Measurements from ENCODE around the gene SGK2.
"Not testable (repeated sequence)": the region's sequence is repeated elsewhere in the genome, so short reads cannot be mapped to it uniquely, and the experiment has no call there.

The SGK2 gene

DNA sequence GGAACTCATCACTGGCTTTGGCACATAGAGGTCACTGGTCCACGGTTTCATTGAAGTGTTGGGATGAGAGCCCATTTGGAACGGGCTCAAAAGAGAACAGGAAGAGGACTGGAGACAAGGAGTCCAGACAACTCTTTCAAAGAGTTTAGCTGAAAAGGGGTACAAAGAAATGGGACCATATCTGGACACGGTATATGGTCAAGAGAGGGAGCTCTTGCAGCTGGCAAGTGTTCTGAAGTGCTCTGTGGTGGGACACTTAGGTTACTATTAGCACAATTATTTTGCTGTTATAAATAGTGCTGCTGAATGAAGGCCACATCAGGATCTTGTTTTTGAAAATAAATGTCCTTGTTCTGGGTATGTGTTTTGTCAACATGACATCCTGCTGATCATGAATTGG is 4.6 kb downstream of the SGK2 start:
- no peak for DNase-seq (ENCODE audit: low read depth in 1 of 2, low spot score in 1 of 2)

- no peak for DNase-seq (ENCODE audit: low read depth in 1 of 2, low spot score in 1 of 2)
Measured at GRCh38 chr20:43563991-43564390, 5.2 kb downstream of the SGK2 start.

- DNase-seq (ENCODE audit: low read depth in 1 of 2, low spot score in 1 of 2) = no peak
Measured at GRCh38 chr20:43564455-43564854, 5.6 kb downstream of the SGK2 start.

DNA sequence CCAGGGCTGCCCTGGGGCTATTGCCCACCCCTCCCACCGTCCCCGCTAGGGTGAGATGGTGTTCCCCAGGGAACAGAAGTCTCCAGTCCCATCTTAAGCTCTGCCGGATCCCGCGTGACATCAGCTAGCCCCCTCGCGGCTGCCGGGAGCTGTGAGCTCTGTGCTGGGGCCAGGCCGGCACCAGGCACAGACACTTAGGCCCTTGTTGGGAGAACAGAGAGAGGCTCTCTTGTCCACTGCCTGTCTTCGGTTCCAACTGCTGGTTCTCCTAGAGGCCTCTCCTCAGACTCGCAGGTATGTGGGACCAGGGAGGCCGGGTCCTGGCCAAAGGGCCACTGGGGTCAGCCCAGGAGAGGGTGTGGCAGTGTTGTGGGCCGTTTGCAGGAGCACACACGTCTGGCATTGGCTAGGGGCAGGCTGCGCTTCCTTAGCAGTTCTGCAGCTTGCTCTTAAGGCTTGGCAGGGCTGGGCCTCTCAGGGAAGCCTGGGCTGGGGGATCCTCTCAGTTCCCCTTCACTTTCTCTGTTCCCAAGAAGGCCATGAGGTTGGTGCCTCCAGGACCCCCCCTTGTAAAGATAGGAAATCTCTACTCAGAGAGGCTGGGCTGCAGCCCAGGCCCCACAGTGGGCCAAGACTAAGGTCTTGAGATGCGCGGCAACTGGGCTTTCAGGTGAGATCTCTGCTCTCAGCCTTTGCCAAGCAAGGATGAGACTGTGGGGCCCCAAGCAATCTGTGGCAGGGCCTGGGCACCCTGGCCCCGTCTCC is 6.3 kb downstream of the SGK2 start:
- no peak for DNase-seq (ENCODE audit: low read depth in 1 of 2, low spot score in 1 of 2)

DNA sequence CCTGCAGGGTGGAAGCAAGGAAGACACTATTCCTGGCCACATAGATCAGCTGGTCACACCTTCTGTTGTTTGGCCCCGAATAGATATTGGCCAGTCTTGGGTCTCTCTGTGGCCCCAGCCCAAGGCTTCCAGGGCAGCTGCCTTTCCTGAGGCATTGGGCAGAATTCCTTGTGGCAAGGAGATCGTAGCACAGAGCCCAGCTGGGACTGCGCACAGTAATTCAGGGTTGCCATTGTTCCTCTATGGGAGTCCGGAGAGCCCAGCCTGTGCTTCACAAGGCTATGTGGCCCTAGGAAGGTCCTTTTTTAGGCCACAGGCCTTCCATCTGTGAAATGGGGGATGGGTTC is 6.9 kb downstream of the SGK2 start:
- DNase-seq (ENCODE audit: low read depth in 1 of 2, low spot score in 1 of 2) = no peak

DNA sequence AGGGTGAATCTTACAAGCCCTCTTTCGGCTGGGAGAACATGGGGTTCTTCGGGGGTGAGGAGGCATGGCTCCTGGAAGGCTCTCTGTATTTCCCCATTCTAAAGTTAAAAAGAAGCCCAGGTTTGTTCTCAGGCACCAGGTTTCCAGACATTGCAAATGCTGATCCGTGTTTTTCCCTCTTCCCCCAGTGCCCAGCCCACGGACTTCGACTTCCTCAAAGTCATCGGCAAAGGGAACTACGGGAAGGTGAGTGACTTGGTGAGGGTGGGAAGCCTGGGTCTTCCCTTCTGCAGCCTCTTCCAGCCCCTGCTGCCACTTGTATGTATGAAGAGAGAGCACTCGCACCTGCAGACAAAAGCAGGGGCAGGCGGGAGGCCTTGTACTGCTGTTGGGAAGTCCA is 8.7 kb downstream of the SGK2 start:
- no peak for DNase-seq (ENCODE audit: low read depth in 1 of 2, low spot score in 1 of 2)

DNA sequence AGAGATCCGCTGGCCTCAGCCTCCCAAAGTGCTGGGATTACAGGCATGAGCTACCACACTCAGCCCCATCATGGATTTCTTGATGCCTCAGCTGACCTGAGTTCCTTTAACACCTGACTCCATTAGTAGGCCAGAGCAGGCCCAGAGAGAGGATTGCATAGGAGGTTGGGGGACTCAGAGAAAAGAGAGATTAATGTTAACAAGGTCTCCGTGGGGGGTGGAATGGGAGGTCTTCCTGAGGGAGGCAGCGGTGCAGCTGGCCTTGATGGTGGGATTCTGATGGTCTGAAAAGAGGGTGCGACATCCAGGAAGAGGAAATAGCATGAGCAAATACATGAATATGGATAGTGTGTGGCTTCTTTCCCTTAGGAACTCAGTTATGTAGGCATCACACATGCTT is 9.9 kb downstream of the SGK2 start:
- DNase-seq (ENCODE audit: low read depth in 1 of 2, low spot score in 1 of 2) = no peak

DNA sequence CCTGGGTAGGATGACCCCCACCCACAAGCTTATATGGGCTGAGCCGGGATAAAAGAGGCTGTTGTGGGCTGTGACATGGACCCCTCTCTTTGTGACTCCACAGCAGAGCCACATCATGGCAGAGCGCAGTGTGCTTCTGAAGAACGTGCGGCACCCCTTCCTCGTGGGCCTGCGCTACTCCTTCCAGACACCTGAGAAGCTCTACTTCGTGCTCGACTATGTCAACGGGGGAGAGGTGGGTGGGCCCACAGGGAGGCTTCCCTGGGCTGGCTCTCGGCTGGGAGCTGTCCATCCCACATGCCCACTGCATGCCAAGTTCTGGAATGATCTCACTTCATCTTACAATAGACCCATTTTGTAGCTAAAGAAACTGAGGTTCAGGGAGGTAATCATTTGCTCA is 10.5 kb downstream of the SGK2 start:
- no peak for DNase-seq (ENCODE audit: low read depth in 1 of 2, low spot score in 1 of 2)

GRCh38 chr20:43570496-43570895 is 11.7 kb downstream of the SGK2 start:
- DNase-seq (ENCODE audit: low read depth in 1 of 2, low spot score in 1 of 2) = no peak

DNA sequence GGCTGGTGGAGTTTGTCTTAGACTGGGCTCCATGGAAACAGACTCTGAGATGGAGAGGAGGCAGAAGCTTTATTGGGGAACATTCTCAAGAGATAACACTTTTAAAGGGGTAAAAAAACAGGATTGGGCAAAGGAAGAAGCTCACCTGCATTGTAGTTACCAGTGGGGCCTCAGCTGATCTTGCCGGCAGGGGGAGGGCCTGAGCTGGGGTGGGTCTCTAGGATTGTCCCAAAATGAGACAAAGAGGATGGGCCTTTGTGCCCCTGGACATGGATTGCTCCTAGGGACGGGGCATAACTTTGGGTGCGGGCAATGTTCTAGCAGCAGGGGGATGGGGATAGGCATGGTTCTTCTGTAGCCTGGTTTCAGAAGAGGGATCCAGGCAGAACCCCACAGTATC is 12.5 kb downstream of the SGK2 start:
- DNase-seq (ENCODE audit: low read depth in 1 of 2, low spot score in 1 of 2) = no peak

- DNase-seq (ENCODE audit: low read depth in 1 of 2, low spot score in 1 of 2) = no peak
Measured at GRCh38 chr20:43571771-43572170, 12.9 kb downstream of the SGK2 start.

DNA sequence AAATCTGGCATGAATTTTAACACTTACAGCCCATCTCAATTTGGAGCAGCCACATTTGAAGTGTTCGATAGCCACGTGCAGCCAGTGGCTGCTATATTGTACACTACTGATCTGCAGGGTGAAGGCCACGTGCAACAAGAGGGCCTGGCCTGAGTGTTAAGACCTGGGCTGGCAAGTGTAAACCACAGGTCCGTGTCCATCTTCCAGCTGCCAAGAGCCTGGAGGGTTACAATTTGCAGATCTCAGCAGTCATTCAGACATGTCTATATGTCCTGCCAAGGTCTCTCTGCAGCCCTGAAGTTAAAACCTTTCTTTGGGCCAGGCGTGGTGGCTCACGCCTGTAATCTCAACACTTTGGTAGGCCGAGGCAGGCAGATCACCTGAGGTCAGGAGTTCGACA is 14.1 kb downstream of the SGK2 start:
- no peak for DNase-seq (ENCODE audit: low read depth in 1 of 2, low spot score in 1 of 2)

DNA sequence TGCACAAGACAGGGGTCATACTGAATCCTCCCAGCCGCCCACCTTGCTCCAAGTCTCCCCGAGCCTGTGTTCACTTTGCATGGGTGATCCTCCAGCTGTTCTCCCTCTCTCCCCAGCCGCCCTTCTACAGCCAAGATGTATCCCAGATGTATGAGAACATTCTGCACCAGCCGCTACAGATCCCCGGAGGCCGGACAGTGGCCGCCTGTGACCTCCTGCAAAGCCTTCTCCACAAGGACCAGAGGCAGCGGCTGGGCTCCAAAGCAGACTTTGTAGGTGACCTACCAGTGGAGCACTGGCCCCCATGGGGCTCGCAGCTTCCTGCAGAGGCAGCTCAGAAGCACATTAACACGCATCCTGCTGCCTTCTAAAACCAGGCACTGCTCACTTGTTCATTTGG is 17.3 kb downstream of the SGK2 start:
- DNase-seq (ENCODE audit: low read depth in 1 of 2, low spot score in 1 of 2) = no peak

GRCh38 chr20:43579861-43580793 is 21.3 kb downstream of the SGK2 start:
- DNase-seq (ENCODE audit: low read depth in 1 of 2, low spot score in 1 of 2) = no peak

DNA sequence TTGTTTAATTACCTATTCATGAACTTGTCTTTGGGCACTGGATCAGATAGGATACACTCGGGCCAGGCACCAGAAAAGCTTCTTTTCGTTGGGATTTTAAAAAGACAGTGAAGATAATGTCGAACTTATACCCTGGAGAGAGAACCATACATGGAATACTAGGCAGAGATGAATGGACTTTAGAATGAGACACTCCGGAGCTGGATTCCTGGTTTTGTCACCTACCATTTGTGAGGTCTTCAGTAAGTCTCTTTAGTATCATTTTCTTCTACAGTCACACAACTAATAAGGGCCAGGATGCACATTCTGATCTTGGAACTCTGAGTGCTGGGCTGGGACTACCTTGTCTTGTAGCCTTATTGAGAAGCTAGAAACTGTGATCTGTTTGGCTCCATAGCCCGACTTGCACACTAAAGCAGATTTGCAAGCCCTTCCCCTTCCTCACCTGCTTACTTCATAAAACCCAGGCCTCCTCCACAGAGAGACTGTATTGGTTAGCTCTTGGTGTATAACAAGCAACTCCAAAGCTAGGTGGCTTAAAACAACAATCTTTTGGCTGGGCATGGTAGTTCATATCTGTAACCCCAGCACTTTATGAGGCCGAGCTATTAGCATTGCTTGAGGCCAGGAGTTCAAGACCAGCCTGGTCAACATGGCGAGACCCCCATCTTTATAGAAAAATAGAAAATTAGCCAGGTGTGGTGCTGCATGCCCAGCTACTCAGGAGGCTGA is 24.5 kb downstream of the SGK2 start:
- DNase-seq (ENCODE audit: low read depth in 1 of 2, low spot score in 1 of 2) = no peak

- no peak for DNase-seq (ENCODE audit: low read depth in 1 of 2, low spot score in 1 of 2)
Measured at GRCh38 chr20:43583982-43584432, 25.2 kb downstream of the SGK2 start.

GRCh38 chr20:43584448-43585136 is 25.8 kb downstream of the SGK2 start:
- no peak for DNase-seq (ENCODE audit: low read depth in 1 of 2, low spot score in 1 of 2)

- no peak for DNase-seq (ENCODE audit: low read depth in 1 of 2, low spot score in 1 of 2)
Measured at GRCh38 chr20:43586641-43587040, 27.8 kb downstream of the SGK2 start.

GRCh38 chr20:43588526-43588925 is 29.7 kb downstream of the SGK2 start:
- not testable (repeated sequence) for DNase-seq (ENCODE audit: low read depth in 1 of 2, low spot score in 1 of 2)

GRCh38 chr20:43590036-43590391 is 31.2 kb downstream of the SGK2 start:
- DNase-seq (ENCODE audit: low read depth in 1 of 2, low spot score in 1 of 2) = peak in 1 of 2 donors; percentile 2
